GM23338 (cell line): ENCODE data around the gene RAPGEF4. TPM values are rescaled to one million over a fixed set of nuclear protein-coding genes. Genes with fewer than 3 reads are reported as not detected.

Experiments
- ATAC-seq: fragments of 200-7000 bp; cut with Tn5 transposase; 3 replicates; pipeline ENCODE4 v1.9.1; 2020
- DNase-seq: peaks from one replicate; pipeline ENCODE4 v3.0.0-alpha.2; 2015; ENCODE audit warnings: low spot score
- H2AFZ ChIP-seq: fragments of 200-600 bp; sonication (generic); 2 replicates; pipeline ENCODE4 v1.8.0; 2016; ENCODE audit warnings: antibody characterized with exemption, mild to moderate bottlenecking, moderate library complexity
- H3F3A ChIP-seq: fragments of 200-600 bp; sonication (generic); replicated peaks from 2 replicates; pipeline ENCODE4 v1.8.0; 2017; ENCODE audit warnings: antibody characterized with exemption, mixed run types, low read depth
- H3K27ac ChIP-seq: fragments of 200-600 bp; sonication (generic); 2 replicates; pipeline ENCODE4 v1.6.1; 2016; ENCODE audit warnings: low read depth
- H3K27me3 ChIP-seq: fragments of 200-600 bp; sonication (generic); 2 replicates; pipeline ENCODE4 v1.8.0; 2016; ENCODE audit warnings: mild to moderate bottlenecking, mixed run types, moderate library complexity; ENCODE audit not compliant: insufficient read depth
- H3K36me3 ChIP-seq: fragments of 200-600 bp; sonication (generic); 2 replicates; pipeline ENCODE4 v1.8.0; 2016; ENCODE audit warnings: mild to moderate bottlenecking; ENCODE audit not compliant: insufficient read depth
- H3K4me1 ChIP-seq: fragments of 200-600 bp; sonication (generic); 2 replicates; pipeline ENCODE4 v1.8.0; 2016; ENCODE audit warnings: mild to moderate bottlenecking, moderate library complexity; ENCODE audit not compliant: insufficient read depth
- H3K4me2 ChIP-seq: fragments of 200-600 bp; sonication (generic); 2 replicates; pipeline ENCODE4 v1.7.1; 2017; ENCODE audit warnings: mixed run types
- H3K4me3 ChIP-seq: fragments of 200-600 bp; sonication (generic); 2 replicates; pipeline ENCODE4 v1.6.1; 2016; ENCODE audit warnings: mixed run types
- H3K79me2 ChIP-seq: fragments of 200-600 bp; sonication (generic); replicated peaks from 2 replicates; pipeline ENCODE4 v1.8.0; 2017; ENCODE audit warnings: mild to moderate bottlenecking; ENCODE audit not compliant: insufficient read depth
- H3K9me2 ChIP-seq: fragments of 200-600 bp; sonication (generic); 2 replicates; pipeline ENCODE4 v1.8.0; 2017; ENCODE audit not compliant: insufficient read depth
- H4K20me1 ChIP-seq: fragments of 200-600 bp; sonication (generic); replicated peaks from 2 replicates; pipeline ENCODE4 v1.8.0; 2017; ENCODE audit warnings: mild to moderate bottlenecking; ENCODE audit not compliant: insufficient read depth
- H3K27ac Mint-ChIP-seq: 2 replicates; pipeline ENCODE4 v1.8.0; 2020; ENCODE audit warnings: inconsistent platforms, mild to moderate bottlenecking, moderate library complexity, mixed read lengths
- H3K27me3 Mint-ChIP-seq: 3 replicates; pipeline ENCODE4 v1.8.0; 2022; ENCODE audit warnings: low read depth, mild to moderate bottlenecking, moderate library complexity, mixed read lengths, inconsistent platforms; ENCODE audit not compliant: insufficient read depth, poor library complexity
- H3K36me3 Mint-ChIP-seq: 3 replicates; pipeline ENCODE4 v1.8.0; 2021; ENCODE audit warnings: low read depth, mild to moderate bottlenecking, inconsistent platforms, moderate library complexity, mixed read lengths
- H3K4me1 Mint-ChIP-seq: 3 replicates; pipeline ENCODE4 v1.8.0; 2020; ENCODE audit warnings: mild to moderate bottlenecking, inconsistent platforms, mixed read lengths
- H3K4me3 Mint-ChIP-seq: 3 replicates; pipeline ENCODE4 v1.8.0; 2021; ENCODE audit warnings: moderate library complexity, mild to moderate bottlenecking, inconsistent platforms, mixed read lengths
- H3K9me3 Mint-ChIP-seq: 3 replicates; pipeline ENCODE4 v1.8.0; 2020; ENCODE audit warnings: moderate library complexity, mild to moderate bottlenecking, inconsistent platforms, mixed read lengths
- CREB1 ChIP-seq: fragments of 250-450 bp; sonication (Bioruptor Pico); IDR thresholded peaks from 2 replicates; pipeline ENCODE4 v1.5.0; 2020; ENCODE audit warnings: low read depth, mild to moderate bottlenecking, moderate library complexity
- CTCF ChIP-seq, 2 experiments: fragments of 200-600 bp in 1 of 2; sonication (generic) in 1 of 2; conservative IDR thresholded peaks; 2 replicates each; pipeline versions ENCODE4 v1.5.1 to v1.6.1; 2016 to 2017; ENCODE audit warnings: antibody characterized with exemption in 2 of 2, low read depth in 2 of 2, mild to moderate bottlenecking in 2 of 2, moderate library complexity in 1 of 2
- ETS1 ChIP-seq: IDR thresholded peaks from 2 replicates; pipeline ENCODE4 v1.6.1; 2016; ENCODE audit warnings: antibody characterized with exemption
- EZH2 ChIP-seq: fragments of 200-600 bp; sonication (generic); IDR thresholded peaks from one replicate; pipeline ENCODE4 v1.8.0; 2017; ENCODE audit warnings: antibody characterized with exemption, mild to moderate bottlenecking, low read depth; ENCODE audit not compliant: unreplicated experiment
- EZH2phosphoT487 ChIP-seq: fragments of 200-600 bp; sonication (generic); IDR thresholded peaks from one replicate; pipeline ENCODE4 v1.8.1; 2018; ENCODE audit warnings: antibody characterized with exemption; ENCODE audit not compliant: unreplicated experiment
- JUNB ChIP-seq: IDR thresholded peaks from one replicate; pipeline ENCODE4 v1.6.1; 2016; ENCODE audit warnings: antibody characterized with exemption; ENCODE audit not compliant: unreplicated experiment
- NANOG ChIP-seq: IDR thresholded peaks from 2 replicates; pipeline ENCODE4 v1.6.1; 2016; ENCODE audit warnings: antibody characterized with exemption, borderline replicate concordance
- POLR2AphosphoS5 ChIP-seq: IDR thresholded peaks from 2 replicates; pipeline ENCODE4 v1.6.1; 2016; ENCODE audit warnings: antibody characterized with exemption, low read depth
- REST ChIP-seq: IDR thresholded peaks from one replicate; pipeline ENCODE4 v1.6.1; 2018; ENCODE audit warnings: antibody characterized with exemption; ENCODE audit not compliant: unreplicated experiment
- STAT1 ChIP-seq: IDR thresholded peaks from one replicate; pipeline ENCODE4 v1.6.1; 2016; ENCODE audit warnings: antibody characterized with exemption; ENCODE audit not compliant: unreplicated experiment
- ZNF114 ChIP-seq: fragments of 250-450 bp; sonication (Bioruptor Pico); IDR thresholded peaks from 2 replicates; pipeline ENCODE4 v1.5.0; 2020; ENCODE audit warnings: mild to moderate bottlenecking, moderate library complexity
- ZNF331 ChIP-seq: fragments of 250-450 bp; sonication (Bioruptor Pico); IDR thresholded peaks from 2 replicates; pipeline ENCODE4 v1.5.0; 2020; ENCODE audit warnings: low read depth, mild to moderate bottlenecking, moderate library complexity
- ZNF462 ChIP-seq: fragments of 250-450 bp; sonication (Bioruptor Pico); IDR thresholded peaks from 2 replicates; pipeline ENCODE4 v1.5.0; 2020; ENCODE audit warnings: mild to moderate bottlenecking, moderate library complexity
- polyA plus RNA-seq: library from polyadenylated mRNA; unstranded; fragments of >200 nt; fragmentation: Nextera tagmentation; extraction: Ambion mirVana; gene quantifications from 2 replicates; pipeline ENCODE4 v1.2.1, GENCODE V29; 2016
- total RNA-seq: library from RNA; depleted of rRNA; stranded (reverse); fragments of >200 nt; shearing (Covaris generic); gene quantifications from 2 replicates; pipeline ENCODE4 v1.2.3, GENCODE V29; 2014

Gene RAPGEF4
- total and polyA plus RNA-seq, 2 experiments from 2014 or later: 1.7 to 4.7 TPM

GRCh38 chr2:172869861-172870260, 134.2 kb downstream of the RAPGEF4 start:
- no peaks in the 10 kb centered on the region for H3K36me3 ChIP-seq
- no peaks in the 10 kb centered on the region for H3K27me3 ChIP-seq
- no peak overlapping the region for H3K27ac ChIP-seq
- no peaks in the 10 kb centered on the region for H4K20me1 ChIP-seq
- H2AFZ ChIP-seq: no peak overlapping the region
- no peak overlapping the region for H3K4me2 ChIP-seq
- no peaks in the 10 kb centered on the region for H3K4me1 ChIP-seq
- Mint-ChIP-seq H3K4me3 (no peak overlapping the region), H3K27me3 (peaks cover 5% of the 10 kb centered on the region), H3K9me3 (peaks cover 5% of the 10 kb centered on the region; the same call in 1 of the 3 replicates), H3K36me3 (no peaks in the 10 kb centered on the region), H3K27ac (no peak overlapping the region), H3K4me1 (no peaks in the 10 kb centered on the region)
- H3K79me2 ChIP-seq: no peaks in the 10 kb centered on the region
- DNase-seq: no peak
- H3F3A ChIP-seq: no peaks in the 10 kb centered on the region
- TF ChIP-seq JUNB (no peak), POLR2AphosphoS5 (no peak), CREB1 (CRISPR knock-in tag) (no peak), ETS1 (no peak), ZNF462 (CRISPR knock-in tag) (no peak), EZH2phosphoT487 (no peak), EZH2 (no peak), STAT1 (no peak), NANOG (no peak), CTCF (conservative IDR thresholded peaks at IDR 0.05; ENCODE audit: low read depth in 2 of 2) (no peak), ZNF331 (no peak), ZNF114 (CRISPR knock-in tag) (no peak), REST (no peak)
- no peaks in the 10 kb centered on the region for H3K9me2 ChIP-seq
- no peak overlapping the region for H3K4me3 ChIP-seq
- no peak for ATAC-seq
